Activated CD4-positive, CD25-positive, alpha-beta regulatory T cell treated with anti-CD3 and anti-CD28 coated beads, Interleukin-2, amount 50 U/mL, for 16 hours (primary cell): ENCODE measurements around the gene COPA.
A peak's percentile ranks its signal among the peaks of the same experiment; 100 is the strongest.
"Not testable (repeated sequence)": the region's sequence is repeated elsewhere in the genome, so short reads cannot be mapped to it uniquely, and the experiment has no call there.

ENCODE experiments used
- DNase-seq: peaks from one replicate; pipeline ENCODE4 v3.0.0-alpha.2; 2020; ENCODE audit warnings: low read depth, low spot score

COPA gene

DNA sequence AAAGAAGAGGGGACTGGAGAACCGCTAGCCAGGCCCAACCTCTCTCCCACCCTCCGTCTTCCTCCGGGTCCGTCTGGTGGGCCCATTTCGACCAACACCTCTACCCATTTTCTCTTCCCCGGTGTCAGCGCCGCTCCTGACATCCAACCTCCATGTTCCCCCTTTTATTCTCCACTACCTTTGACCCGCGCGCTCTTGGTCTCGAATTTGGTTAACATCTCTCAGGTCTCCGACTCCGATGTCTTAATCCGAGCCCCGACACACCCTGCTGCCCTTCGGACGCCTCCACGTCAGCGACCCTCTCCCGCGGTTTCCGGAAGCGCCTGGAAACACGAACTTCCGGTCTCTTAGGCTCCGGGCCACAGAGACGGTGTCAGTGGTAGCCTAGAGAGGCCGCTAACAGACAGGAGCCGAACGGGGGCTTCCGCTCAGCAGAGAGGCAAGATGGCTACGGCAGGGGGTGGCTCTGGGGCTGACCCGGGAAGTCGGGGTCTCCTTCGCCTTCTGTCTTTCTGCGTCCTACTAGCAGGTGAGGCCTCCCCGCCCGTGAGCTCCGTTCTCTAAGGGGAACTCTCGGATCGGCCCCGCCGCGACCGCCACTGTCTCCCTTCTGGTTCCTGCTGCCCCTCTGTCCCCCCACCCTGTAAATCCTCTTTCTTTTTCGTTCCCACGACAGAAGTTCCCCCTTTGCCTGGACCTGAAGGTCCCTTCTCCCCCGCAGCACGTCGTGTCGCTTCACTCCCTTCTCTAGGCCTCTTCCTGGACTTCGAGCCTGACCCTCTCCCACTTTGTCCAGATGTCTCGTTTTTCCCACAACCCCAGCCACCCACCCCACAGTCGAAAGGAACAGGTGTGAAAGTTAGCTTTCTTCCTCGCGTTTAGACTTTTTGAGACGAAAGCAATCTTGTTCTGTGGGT lies at the start of gene COPA, which contains the start of gene NCSTN:
TSS of gene COPA (minus strand) at position 298 of the 917 bp plus-strand sequence. CDS start at position 218, 80 bp downstream.
TSS of gene NCSTN (plus strand) at position 431 of the 917 bp plus-strand sequence. CDS start at position 445, 14 bp downstream.
- peak; percentile 85 for DNase-seq

DNA sequence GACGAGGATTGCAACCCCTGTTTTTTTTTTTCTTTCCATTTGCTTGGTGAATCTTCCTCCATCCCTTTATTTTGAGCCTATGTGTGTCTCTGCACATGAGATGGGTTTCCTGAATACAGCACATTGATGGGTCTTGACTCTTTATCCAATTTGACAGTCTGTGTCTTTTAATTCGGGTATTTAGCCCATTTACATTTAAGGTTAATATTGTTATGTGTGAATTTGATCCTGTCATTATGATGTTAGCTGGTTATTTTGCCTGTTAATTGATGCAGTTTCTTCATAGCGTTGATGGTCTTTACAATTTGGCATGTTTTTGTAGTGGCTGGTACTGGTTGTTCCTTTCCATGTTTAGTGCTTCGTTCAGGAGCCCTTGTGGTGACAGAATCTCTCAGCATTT lies 45.4 kb upstream of the COPA start:
- DNase-seq = not testable (repeated sequence)

DNA sequence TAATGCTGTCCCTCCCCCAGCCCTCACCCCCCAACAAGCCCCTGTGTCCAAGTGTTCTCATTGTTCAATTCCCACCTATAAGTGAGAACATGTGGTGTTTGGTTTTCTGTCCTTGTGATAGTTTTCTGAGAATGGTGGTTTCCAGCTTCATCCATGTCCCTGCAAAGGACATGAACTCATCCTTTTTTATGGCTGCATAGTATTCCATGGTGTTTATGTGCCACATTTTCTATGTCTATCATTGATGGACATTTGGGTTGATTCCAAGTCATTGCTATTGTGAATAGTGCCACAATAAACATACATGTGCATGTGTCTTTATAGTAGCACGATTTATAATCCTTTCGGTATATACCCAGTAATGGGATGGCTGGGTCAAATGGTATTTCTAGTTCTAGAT lies 41.8 kb upstream of the COPA start:
- not testable (repeated sequence) for DNase-seq

DNA sequence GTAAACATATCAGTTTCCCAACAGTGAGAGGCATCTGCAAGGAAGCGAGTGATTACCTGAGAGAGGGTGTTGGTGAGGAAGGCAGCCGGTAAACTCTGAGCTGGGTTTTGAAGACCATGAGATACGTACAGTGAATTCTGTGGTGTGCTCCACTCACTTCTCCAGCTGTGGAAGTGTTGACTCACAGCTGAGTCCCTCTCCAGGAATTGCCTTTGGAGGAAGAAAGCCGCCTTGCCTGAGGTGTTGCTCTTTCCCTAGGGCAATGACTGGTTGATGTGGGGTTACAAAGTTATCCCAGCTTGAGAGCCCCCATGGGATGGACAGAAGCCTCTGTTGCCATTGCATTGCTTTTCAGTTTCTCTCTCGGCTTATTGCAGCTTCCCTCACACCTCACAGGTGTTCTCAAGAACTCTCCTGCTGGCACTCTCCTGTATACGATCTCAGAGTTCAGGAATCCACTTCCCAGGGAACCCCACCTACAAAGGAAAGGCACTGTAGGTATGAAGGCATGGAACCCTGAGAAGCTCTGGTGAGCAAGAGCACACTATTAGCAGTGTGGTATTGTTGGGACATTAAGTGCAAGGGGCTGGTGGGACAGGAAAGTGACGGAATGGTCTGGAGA lies 34.6 kb upstream of the COPA start:
- no peak for DNase-seq

DNA sequence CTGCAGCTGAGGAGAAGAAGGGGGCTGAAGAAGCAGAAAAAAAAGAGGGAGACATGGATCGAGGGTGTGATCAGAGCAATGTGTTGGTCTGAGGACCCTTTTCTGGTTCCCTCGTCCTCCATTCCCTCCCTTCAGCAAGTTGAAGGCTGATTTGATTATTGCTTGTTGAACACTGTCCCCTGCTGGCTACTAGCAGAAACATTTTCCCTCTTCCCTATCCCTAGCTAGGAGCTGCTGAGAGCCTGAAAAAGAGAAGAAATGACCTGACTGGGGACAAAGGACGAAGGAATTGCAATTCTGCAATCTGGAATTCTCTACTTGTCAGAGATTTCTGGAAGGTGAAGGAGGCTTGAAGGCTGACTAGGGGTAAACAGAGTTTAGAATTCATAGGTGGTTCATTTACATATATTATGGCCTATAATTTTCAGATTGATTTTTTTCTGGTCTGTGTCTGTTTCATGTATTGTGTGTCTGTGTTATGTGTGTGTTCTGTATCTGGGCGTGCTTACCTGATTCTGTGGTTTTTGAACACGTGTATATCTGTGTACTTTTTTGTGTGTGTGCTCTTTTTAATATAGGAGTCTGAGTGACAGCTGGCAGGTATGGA lies 33.6 kb upstream of the COPA start:
- DNase-seq = no peak

DNA sequence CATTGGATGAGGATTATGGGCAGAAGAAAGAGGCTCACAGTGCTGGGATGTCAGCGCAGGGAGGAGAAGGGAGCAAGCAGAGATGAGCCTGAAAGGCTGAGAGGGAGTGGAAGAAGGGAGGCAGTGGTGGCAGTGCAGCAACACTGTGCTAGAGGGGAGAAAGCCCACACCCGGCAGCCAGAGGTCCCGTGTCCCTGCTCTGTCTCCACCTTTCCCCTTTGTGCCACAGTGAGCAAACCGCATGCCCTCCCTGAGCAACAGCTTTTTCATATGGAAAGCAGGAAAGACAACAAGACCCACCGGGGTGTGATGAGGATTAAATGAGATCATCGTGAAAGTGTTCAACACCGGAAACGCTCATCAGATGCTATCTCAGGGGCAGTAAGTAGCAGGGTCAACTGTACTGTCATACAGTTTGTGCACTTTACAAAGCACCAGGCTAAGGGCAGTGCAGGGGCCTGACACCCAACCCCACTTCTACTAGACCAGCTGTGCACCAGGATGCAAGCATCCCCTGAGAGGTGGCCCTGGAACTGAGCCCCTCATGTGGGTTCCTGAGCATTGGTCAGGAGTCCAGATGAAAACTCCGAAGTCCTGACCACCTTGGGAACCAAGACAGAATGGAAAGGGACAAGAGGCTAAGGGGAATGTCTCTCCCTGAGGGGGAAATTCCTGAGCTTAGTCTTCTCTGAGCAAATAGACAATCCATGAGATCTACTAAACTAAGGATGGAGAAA lies 32.9 kb upstream of the COPA start:
- no peak for DNase-seq

DNA sequence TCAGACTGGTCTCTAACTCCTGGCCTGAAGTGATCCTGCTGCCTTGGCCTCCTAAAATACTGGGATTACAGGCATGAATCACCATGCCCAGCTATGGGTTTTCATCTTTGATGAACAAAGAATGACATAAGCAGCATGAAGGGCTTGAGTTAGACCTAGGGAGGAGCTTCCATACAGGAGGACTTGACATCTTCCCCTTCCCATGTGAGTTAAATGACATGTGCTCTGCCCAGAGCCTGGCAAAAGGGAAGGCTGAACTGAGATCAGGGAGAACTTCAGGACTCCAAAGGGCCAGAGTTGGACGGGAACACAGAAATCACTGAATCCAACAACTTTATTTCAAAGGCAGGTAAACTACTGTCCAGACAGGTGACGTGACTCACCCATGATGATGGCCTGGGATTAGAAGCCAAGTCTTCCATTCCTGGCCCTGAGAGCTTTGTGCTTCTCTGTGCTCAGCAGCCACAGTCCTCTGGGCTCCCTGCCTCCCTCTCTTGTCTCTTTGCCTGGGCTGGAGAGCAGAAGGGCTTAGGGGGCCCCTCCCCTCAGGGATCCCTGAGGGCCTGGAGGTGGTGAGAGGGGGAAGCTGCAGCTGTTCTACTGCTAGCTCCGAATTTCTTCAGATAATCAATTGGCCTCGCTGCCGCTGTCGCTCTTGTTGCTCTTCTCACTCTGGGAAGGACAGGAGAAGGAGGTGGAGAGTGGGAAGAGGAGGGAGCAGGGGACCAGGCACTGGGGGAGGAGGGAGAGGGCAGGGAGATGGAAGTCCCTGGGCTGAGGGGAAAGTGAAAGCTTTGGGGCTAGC lies 31.5 kb upstream of the COPA start:
- DNase-seq = no peak

DNA sequence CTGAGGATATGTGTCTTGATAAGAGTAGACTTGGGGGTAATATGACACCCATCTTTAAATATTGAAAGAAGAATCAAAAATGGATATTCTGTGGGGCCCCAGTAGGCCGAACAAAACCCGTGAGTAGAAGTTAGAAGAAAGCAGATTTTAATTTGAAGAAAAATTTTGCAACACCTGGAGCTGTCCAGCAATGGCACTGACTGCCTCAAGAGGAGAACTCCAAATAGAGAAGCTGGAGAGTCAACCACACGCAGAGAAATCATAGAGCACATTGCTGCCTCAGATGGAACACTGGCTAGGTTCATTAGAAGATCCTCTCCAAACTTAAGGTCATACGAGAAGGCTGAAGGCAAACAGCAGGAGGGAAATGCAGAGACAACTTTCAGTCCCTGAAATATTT lies 30.6 kb upstream of the COPA start:
- DNase-seq = no peak

DNA sequence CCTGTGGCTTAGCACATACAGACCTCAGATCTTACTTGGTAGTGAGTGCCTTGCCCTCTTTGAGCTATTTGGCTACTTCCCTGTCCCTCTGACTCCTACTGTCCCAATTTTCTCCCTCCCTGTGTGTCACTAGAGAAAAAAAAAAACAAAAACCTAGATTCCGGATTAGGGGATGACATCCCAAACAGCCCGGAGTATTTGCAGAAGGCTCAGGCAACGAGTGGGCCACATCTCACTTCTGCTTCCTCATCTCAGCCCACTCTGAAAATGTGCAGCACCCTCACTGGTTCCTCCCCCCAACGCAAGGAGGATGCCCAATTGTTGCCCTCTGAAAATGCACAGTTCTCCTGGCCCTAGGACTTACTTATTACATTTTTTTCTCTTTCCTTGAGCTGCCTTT lies 28.7 kb upstream of the COPA start:
- no peak for DNase-seq

DNA sequence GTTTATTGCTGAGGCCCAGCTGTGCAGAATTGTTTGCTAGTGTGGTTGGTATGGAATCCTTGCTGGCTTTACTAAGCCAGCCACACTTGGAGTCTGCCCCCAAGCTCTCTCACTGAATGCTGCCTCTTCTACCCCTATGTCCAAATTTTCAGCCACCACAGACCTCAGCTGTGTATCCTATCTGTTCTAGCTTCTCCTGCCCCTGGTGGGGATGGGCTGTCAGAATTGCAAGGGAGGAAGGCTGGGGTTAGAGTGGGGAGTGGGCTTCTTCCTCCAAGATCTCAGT lies 28.2 kb upstream of the COPA start:
- DNase-seq = no peak

DNA sequence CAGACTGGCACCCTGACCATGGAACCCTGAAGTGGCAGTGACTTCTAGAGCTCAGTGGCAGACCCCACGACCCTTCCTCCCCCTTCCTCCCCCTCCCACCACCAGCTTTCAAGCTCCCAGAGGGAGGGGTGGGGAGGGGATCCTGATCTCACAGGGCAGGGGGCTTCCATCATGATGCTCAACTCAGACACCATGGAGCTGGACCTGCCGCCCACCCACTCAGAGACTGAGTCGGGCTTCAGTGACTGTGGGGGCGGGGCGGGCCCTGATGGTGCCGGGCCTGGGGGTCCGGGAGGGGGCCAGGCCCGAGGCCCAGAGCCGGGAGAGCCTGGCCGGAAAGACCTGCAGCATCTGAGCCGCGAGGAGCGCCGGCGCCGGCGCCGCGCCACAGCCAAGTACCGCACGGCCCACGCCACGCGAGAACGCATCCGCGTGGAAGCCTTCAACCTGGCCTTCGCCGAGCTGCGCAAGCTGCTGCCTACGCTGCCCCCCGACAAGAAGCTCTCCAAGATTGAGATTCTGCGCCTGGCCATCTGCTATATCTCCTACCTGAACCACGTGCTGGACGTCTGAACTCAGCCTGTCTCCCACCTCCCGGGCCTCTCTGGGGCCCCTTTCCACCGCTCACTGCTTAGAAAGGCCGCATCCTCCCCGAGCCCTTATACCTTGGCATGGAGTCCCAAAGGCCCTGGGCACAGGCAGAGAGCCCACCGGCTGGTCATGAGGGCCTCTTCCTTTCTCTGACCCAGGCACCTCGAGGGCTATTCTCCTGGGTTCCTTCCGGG lies 27.7 kb upstream of the COPA start:
- DNase-seq = no peak

DNA sequence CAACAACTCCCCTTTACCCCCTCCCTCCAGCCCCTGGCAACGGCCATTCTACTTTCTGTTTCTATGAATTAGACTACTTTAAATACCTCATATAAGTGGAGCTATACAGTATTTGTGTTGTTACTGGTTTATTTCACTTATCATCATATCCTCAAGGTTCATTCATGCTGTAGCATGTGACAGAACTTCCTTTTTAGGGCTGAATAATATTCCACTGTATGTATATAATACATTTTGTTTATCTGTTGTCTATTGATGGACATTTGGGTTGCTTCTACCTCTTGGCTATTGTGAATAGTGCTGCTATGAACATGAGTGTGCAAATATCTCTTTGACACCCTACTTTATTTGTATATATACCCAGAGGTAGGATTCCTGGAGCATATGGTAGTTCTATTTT lies 26.0 kb upstream of the COPA start:
- no peak for DNase-seq

DNA sequence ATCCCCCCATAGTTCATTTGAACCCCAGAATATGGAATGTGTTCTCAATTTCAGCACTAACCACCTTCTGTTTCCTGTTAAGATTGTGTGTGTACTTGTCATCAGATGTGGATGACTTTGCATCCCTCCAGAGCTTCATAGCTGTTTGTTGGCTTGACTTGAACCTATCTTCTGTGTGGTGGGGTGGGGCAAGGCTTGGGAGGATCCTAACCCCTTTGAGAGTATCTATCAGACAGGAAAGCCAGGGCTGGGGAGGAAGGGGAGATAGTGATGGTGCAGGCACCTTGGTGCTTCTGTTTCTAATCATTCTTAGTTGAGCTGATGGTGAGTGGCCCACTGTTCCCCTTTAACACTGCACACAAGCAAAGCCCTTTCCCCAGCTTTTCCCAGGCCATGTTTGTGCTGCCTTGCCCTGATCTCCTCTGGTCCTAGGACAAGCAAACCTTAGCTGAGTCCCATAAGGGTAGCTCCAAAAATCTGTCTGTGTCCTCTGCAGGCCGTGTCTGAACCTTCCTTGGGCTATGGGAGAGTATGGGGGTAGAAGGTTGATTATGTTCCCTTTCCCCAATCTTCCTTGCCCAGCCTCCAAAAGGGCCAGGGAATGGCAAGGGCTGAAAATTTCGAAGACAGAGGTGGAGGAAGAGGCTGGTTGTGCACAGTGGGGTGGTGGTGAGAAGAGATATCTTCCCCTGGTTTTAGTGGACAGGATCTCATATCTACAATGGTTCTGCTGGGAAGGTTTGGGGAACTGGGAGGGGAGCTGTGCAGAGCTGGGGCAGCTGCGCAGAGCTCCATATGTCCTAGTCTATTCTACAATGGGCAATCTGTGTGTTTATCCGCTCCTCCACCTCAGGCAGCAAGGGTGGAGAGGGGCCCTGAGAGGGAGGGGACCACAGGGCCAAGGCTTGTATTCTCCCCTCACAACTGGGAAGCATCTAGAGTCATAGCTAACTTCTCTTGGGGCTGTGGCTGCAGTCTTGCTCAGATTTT lies 25.2 kb upstream of the COPA start:
- no peak for DNase-seq

DNA sequence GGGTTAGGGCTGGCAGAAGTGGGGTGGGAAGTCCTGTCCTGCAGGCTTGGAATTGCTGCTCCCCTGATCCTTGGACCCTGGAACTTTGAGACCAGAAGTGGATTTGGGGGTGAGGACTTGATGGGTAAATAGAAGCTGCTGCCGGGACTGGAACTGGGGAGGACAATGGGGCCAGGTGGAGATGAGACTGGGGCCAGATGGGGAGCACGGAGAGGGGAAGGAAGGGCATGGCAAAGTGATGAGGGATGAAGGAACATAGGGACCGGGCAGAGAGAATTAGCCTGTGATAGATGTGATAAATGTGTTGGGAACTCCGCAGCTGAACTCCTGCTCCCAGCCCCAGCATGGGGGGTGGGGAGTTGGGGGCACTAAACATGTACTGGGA lies 24.5 kb upstream of the COPA start:
- no peak for DNase-seq

DNA sequence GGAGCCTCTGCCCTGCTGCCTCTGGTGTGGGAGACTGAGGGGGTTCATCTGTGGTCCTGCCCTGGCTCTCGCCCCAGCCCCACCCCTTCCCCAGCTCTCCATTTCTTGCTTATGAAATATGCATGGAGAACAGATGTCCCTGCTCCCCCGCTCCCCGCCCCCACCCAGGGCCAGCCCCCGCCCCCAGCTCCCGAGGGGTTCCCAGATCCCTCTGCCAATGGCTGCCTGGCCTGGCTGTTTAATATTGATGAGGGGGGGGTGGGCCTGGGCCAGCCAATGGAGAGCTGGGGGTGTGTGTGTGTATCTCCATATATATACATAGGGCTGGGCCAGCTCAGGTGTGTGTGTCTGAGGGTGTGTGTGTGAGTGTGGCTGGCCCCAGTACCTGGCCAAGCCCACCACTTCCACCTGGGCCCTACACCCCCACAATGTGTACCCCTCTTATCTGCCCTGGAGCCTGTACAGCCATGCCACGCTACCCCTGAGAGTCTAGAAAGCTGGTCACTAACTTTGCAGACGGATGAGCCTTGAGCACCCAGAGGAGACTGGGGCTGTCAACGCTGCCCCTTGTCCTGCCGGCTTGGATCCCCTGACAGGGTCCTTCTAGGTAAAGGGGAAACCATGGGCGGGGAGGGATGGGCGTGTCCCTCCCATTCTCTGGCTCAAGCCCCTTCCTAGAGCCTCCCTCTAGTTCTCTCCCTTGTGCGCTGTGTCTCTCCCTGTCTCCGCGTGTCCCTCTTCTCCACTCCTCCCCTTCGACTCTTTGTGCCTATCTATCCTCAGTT lies 23.9 kb upstream of the COPA start, which contains the start of gene NHLH1:
TSS of gene NHLH1 (plus strand) at position 341 of the 785 bp plus-strand sequence. CDS start 3,661 bp downstream, outside the sequence.
- no peak for DNase-seq

DNA sequence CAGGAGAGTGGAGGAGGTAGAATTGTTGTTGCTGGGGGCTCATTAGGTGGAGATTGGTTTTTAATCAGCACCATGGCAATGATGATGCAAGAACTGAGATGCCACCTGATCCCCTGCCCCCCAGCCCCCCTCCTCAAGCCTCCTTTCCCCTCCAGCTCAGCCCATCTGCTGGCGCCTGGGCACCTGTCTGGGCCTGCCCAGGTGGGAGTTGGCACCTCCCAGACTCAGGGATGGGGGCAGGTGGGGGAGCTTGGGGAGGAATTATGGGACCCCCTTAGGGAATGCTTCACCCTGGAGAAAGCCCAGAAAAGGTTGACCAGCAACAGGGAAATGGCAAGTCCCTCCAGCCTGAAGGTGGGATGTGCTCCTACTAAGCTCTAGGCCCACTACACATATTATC lies 22.3 kb upstream of the COPA start:
- no peak for DNase-seq

DNA sequence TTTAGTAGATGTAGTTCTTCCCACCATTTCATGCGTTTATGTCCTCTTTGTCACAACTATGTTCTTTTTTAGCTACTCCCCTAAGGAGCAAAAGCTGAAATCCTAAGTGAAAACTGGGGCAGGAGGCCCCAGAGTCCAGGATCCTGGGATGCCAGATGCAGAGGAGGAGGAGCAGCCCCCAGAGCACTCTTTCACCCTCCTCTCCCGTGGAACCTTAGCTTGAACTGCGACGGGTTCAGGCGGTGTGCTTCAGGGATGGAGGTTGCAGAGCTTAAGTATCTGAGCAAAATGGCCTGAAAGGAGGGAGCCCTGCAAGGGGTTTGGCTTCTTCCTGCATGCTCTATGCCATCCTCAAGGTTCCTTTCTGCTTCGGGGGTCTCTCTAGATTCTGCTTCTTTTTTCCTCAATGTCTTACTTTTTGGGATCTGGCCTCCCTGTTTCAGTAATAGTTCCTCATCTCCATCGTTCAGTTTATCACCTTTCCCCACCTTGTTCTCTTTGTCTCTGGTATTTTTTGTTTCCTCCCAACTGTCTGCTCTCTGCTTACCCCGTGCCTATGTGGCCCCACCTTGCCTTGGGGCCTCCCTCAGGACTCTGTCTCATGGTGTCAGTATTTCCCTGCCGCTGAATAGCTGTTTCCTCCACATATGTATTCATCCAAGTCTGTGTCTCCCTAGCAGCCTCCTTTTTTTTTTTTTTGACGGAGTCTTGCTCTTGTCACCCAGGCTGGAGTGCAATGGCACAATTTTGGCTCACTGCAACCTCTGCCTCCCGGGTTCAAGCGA lies 21.1 kb upstream of the COPA start:
- DNase-seq = no peak
